ENCODE measurements around the gene GRM4. TPM values are rescaled to one million over a fixed set of nuclear protein-coding genes. Genes with fewer than 3 reads are reported as not detected.

GRM4 gene
- total RNA-seq = 0.89 TPM in 1 of 2 replicates, not detected in the other

DNA sequence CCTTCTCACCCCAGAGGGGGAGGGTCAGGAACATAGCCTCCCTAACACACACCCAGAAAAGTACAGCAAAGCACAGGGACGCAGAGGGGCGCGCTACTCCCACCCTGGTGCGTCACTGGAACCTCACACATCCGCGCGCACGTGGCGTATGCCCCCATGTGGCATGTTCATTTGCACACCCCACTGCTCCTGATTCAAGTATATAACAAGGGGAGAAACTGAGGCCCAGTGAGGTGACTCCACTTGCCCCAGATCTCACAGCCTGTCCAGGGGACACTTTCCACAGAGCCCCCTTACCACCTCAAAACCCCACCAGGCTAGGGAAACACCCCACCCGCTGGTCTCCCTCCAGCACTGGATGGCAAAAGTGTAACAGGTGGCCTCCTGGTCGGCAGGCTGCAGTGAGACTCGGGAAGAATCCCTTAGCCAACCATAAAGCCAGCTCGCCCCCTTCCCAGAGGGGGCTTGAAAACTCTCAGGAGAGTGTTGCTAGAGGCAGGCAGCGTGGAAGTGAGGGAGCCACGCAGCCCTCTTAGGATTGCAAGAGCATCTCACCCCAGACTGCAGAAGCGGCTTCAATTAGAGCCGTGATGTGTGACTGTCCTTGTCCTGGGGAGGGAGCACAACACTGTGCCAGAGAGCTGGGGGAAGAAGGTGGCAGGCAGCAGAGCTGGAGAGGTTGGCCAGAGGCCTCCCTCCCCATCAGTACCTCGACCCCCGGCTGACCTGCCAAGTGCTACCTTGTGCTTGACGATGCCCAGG is at the start of gene GRM4:
GRM4 (minus strand) TSS at position 67 of the 762 bp plus-strand sequence. CDS start 12,591 bp downstream, outside the sequence.

Other genes starting within 250 kb of the GRM4 start
- gene HMGA1, start 90.8 kb upstream of the GRM4 start, total RNA-seq = 401 and 1,014 TPM in 2 replicates
- 35.2 and 39.3 TPM in 2 replicates for gene SMIM29, start 102.9 kb upstream of the GRM4 start, total RNA-seq
- 13.2 and 20.9 TPM in 2 replicates for gene NUDT3, start 246.6 kb upstream of the GRM4 start, total RNA-seq

Data from mesangial cell (primary cell).